Measurements from ENCODE around the gene THAP7.

Gene THAP7

DNA sequence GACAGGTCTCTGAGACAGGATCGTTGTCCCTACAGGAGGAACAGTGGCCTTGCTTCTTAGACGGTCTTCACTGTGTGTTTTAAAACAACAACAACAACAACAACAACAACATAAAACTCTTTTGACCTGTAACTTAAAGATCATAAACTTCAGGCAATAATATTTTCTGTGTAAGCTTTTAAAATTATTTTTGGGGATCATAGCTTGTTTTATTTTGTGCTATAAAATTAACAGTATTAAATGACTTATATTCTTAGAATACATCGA lies 48.6 kb downstream of the THAP7 start:
- no peak overlapping the region for H3K4me3 ChIP-seq (ENCODE audit: low read depth in 1 of 2, low read length in 1 of 2)
- peaks cover 13 to 17% of the 10 kb centered on the region in 2 experiments for H3K4me1 ChIP-seq (ENCODE audit: control insufficient read depth in 1 of 2, insufficient read depth in 1 of 2, low read depth in 1 of 2, low read length in 1 of 2)
- TF ChIP-seq, protein P1, sequence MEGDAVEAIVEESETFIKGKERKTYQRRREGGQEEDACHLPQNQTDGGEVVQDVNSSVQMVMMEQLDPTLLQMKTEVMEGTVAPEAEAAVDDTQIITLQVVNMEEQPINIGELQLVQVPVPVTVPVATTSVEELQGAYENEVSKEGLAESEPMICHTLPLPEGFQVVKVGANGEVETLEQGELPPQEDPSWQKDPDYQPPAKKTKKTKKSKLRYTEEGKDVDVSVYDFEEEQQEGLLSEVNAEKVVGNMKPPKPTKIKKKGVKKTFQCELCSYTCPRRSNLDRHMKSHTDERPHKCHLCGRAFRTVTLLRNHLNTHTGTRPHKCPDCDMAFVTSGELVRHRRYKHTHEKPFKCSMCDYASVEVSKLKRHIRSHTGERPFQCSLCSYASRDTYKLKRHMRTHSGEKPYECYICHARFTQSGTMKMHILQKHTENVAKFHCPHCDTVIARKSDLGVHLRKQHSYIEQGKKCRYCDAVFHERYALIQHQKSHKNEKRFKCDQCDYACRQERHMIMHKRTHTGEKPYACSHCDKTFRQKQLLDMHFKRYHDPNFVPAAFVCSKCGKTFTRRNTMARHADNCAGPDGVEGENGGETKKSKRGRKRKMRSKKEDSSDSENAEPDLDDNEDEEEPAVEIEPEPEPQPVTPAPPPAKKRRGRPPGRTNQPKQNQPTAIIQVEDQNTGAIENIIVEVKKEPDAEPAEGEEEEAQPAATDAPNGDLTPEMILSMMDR (IDR thresholded peaks at IDR 0.05): no peak
- no peak overlapping the region for H3K27ac ChIP-seq
- peaks cover 55% of the 10 kb centered on the region for H3K36me3 ChIP-seq
- H3K27me3 ChIP-seq: peaks cover 9% of the 10 kb centered on the region
- H3K9me3 ChIP-seq: no peaks in the 10 kb centered on the region

DNA sequence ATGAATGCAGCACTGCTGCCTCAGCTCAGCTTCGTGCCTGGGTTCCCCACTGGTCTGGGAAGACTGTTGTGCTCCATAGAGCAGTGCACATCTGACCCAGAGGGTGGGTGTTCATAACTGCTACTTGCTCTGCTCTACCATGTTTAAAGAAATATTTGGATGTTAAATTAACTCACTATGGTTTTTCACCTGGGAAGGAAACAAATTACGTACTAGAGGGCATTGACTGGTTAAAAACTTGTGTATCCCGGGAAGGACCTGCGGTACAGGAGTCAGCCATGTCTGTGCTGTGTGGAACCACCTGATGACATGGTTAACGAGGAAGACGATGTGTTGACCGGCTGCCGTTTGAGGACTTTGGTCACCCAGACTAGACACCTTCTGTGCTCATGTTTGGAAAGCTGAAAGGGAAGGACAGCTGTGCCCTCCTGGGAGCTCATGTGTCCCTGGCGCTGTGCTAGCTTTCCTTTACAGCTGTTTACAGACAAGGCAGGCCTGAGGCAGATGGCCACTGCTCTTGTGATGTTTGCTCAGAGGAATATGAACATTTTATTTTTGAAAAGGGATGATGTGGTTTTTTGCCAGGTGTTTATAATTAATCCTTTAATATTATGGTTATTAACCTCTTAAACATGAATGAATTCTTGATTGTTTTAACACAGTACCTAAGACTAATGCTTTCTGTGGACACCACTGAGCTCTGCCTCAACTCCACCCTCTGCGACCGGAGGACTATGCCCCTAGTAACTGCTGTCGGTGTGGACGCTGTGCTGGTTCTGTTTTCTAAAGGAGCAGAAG lies 49.2 kb downstream of the THAP7 start:
- H3K27ac ChIP-seq: no peak overlapping the region
- TF ChIP-seq, protein P1 (IDR thresholded peaks at IDR 0.05): no peak
- H3K27me3 ChIP-seq: peaks cover 9% of the 10 kb centered on the region
- no peak overlapping the region for H3K4me3 ChIP-seq (ENCODE audit: low read depth in 1 of 2, low read length in 1 of 2)
- H3K36me3 ChIP-seq: peaks cover 58% of the 10 kb centered on the region
- no peaks in the 10 kb centered on the region for H3K9me3 ChIP-seq
- peaks cover 8 to 12% of the 10 kb centered on the region in 2 experiments for H3K4me1 ChIP-seq (ENCODE audit: control insufficient read depth in 1 of 2, insufficient read depth in 1 of 2, low read depth in 1 of 2, low read length in 1 of 2)

DNA sequence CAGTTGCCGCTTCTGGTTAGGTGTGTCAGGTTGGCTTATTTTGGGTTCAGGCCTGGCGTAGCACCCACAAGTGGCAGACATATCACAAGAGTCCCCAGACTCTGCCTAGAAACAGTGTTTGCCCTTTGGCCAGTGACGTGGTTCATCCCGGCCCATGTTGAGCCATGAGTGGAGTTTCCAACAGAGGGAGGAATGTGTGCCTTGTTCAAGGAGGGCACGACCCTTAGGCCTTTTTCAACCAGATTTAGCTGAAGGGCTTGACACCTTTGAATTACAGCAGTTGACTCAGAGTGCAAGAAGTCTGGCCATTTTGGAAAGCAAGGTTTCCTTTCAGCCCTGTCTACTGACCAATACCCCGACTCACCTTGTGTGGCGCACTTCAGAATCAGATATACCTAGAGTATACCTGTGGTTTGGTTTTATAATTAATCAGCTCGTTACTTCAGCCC lies 50.0 kb downstream of the THAP7 start:
- H3K27ac ChIP-seq: no peak overlapping the region
- H3K4me3 ChIP-seq (ENCODE audit: low read depth in 1 of 2, low read length in 1 of 2): no peak overlapping the region
- TF ChIP-seq, protein P1 (IDR thresholded peaks at IDR 0.05): no peak
- H3K4me1 ChIP-seq (ENCODE audit: control insufficient read depth in 1 of 2, insufficient read depth in 1 of 2, low read depth in 1 of 2, low read length in 1 of 2): peaks cover 2 to 4% of the 10 kb centered on the region in 2 experiments
- H3K27me3 ChIP-seq: peaks cover 6% of the 10 kb centered on the region
- H3K36me3 ChIP-seq: peaks cover 58% of the 10 kb centered on the region
- H3K9me3 ChIP-seq: no peaks in the 10 kb centered on the region

DNA sequence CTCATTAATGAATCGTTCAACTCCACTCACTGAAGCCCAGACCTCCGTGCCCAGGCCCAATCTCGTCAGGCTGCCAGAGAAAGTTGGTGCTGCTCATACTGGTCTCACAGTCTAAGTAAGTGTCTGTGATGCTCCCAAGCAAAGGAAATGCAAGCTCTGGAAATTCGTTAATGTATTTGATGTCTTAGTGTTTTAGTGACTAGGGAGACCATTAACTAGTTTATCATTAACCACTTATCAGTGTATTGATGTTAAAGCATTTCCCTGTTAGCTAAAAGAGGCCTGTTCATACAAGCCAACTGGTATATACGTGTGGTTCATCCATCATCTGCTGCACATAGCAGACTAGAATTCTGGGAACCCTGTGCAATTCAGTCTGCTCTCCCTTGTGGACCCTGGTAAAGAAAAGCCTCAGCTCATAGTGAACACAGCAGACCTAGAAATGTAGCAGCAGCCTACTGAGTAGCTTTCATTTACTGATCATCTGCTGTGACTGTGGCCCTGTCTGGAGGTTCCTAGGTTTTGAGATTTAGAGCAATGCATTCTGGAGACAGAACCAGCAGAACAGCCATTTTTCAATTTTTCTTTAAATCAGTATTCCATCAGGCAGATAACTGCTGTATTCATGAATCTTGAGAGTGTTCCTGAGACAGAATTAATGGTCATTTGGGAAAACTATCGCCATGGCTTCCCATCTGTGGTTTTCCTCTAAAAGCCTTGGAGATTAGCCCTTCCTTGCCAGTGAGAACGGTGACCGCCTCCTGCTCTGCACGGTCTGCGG lies 50.6 kb downstream of the THAP7 start:
- H3K4me1 ChIP-seq (ENCODE audit: control insufficient read depth in 1 of 2, insufficient read depth in 1 of 2, low read depth in 1 of 2, low read length in 1 of 2): no peaks in the 10 kb centered on the region
- H3K36me3 ChIP-seq: peaks cover 58% of the 10 kb centered on the region
- no peak overlapping the region for H3K4me3 ChIP-seq (ENCODE audit: low read depth in 1 of 2, low read length in 1 of 2)
- no peak overlapping the region for H3K27ac ChIP-seq
- H3K27me3 ChIP-seq: peaks cover under 1% of the 10 kb centered on the region
- no peaks in the 10 kb centered on the region for H3K9me3 ChIP-seq
- TF ChIP-seq, protein P1 (IDR thresholded peaks at IDR 0.05): no peak

DNA sequence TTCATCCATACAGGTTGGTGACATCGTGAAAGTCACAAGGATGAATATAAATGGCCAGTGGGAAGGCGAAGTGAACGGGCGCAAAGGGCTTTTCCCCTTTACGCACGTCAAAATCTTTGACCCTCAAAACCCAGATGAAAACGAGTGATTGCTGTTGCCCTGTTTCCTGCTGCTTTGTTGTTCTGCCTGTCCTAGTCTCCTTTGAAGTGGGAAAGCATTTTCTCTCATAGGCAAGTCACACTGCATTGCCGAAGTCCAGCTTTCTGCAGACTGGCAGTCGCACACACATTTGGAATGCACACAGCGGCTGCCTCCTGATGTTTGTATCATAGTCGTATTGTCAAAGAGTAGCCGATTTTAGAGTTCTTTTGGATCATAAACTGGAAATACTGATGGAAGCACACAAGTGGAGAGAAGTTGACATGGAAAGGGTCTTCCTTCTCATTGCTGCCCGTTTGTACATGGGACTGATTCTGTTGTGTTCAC lies 52.2 kb downstream of the THAP7 start:
- TF ChIP-seq, protein P1 (IDR thresholded peaks at IDR 0.05): no peak
- Histone ChIP-seq H3K4me1 (ENCODE audit: control insufficient read depth in 1 of 2, insufficient read depth in 1 of 2, low read depth in 1 of 2, low read length in 1 of 2) (no peaks in the 10 kb centered on the region), H3K27ac (no peak overlapping the region), H3K36me3 (peaks cover 58% of the 10 kb centered on the region), H3K9me3 (no peaks in the 10 kb centered on the region), H3K4me3 (ENCODE audit: low read depth in 1 of 2, low read length in 1 of 2) (no peak overlapping the region), H3K27me3 (no peaks in the 10 kb centered on the region)
